IPS-18c (cell line): ENCODE measurements around the gene ESRRG.

Source experiments
- H3K4me3 ChIP-seq: 2 replicates; pipeline ENCODE4 v1.7.0; 2013; ENCODE audit warnings: low read depth, mild to moderate bottlenecking, low read length, moderate library complexity; ENCODE audit not compliant: insufficient read depth
- H3K9me3 ChIP-seq: one replicate; pipeline ENCODE4 v1.6.1; 2013; ENCODE audit warnings: mild to moderate bottlenecking, low read length, moderate library complexity; ENCODE audit not compliant: control insufficient read depth, insufficient read depth

Gene ESRRG

GRCh38 chr1:216723274-216723780, at the start of gene ESRRG:
TSS of gene ESRRG (minus strand) at chr1:216723429. CDS start at chr1:216723299, 130 bp downstream.
- Histone ChIP-seq H3K4me3 (peak within 1 kb of the TSS; percentile 70), H3K9me3 (no peaks in the 10 kb centered on the region)

GRCh38 chr1:216771922-216772321, 48.7 kb upstream of the ESRRG start:
- Histone ChIP-seq H3K9me3 (no peaks in the 10 kb centered on the region), H3K4me3 (no peak overlapping the region)

- no peaks in the 10 kb centered on the region for H3K9me3 ChIP-seq
- no peak overlapping the region for H3K4me3 ChIP-seq
Measured at GRCh38 chr1:216766633-216767327, 43.6 kb upstream of the ESRRG start.

- Histone ChIP-seq H3K4me3 (no peak overlapping the region), H3K9me3 (no peaks in the 10 kb centered on the region)
Measured at GRCh38 chr1:216765346-216766300, 42.4 kb upstream of the ESRRG start.

GRCh38 chr1:216758161-216758560, 34.9 kb upstream of the ESRRG start:
- Histone ChIP-seq H3K9me3 (no peaks in the 10 kb centered on the region), H3K4me3 (no peak overlapping the region)

- no peak overlapping the region for H3K4me3 ChIP-seq
- no peaks in the 10 kb centered on the region for H3K9me3 ChIP-seq
Measured at GRCh38 chr1:216757110-216757509, 33.9 kb upstream of the ESRRG start.

- H3K4me3 ChIP-seq, result no peak overlapping the region
Measured at GRCh38 chr1:216750961-216751360, 27.7 kb upstream of the ESRRG start.

GRCh38 chr1:216750031-216750627, 26.9 kb upstream of the ESRRG start:
- no peaks in the 10 kb centered on the region for H3K9me3 ChIP-seq
- no peak overlapping the region for H3K4me3 ChIP-seq

More at GRCh38 chr1:216750961-216751360, 27.7 kb upstream of the ESRRG start:
- no peaks in the 10 kb centered on the region for H3K9me3 ChIP-seq

- no peaks in the 10 kb centered on the region for H3K9me3 ChIP-seq
Measured at GRCh38 chr1:216749232-216749631, 26.0 kb upstream of the ESRRG start.

GRCh38 chr1:216742625-216743024, 19.4 kb upstream of the ESRRG start:
- Histone ChIP-seq H3K9me3 (no peaks in the 10 kb centered on the region), H3K4me3 (no peak overlapping the region)

More at GRCh38 chr1:216749232-216749631, 26.0 kb upstream of the ESRRG start:
- H3K4me3 ChIP-seq, result no peak overlapping the region

- no peak overlapping the region for H3K4me3 ChIP-seq
- H3K9me3 ChIP-seq, result no peaks in the 10 kb centered on the region
Measured at GRCh38 chr1:216740331-216740730, 17.1 kb upstream of the ESRRG start.

GRCh38 chr1:216739793-216740192, 16.6 kb upstream of the ESRRG start:
- Histone ChIP-seq H3K4me3 (no peak overlapping the region), H3K9me3 (no peaks in the 10 kb centered on the region)

GRCh38 chr1:216732121-216732520, 8.9 kb upstream of the ESRRG start:
- Histone ChIP-seq H3K9me3 (no peaks in the 10 kb centered on the region), H3K4me3 (no peak overlapping the region)

- Histone ChIP-seq H3K9me3 (no peaks in the 10 kb centered on the region), H3K4me3 (no peak overlapping the region)
Measured at GRCh38 chr1:216731562-216731961, 8.3 kb upstream of the ESRRG start.

- H3K4me3 ChIP-seq, result no peak overlapping the region
Measured at GRCh38 chr1:216726435-216726834, 3.2 kb upstream of the ESRRG start.

GRCh38 chr1:216722821-216723220, 408 bp downstream of the ESRRG start:
- peak overlapping the region; percentile 70 for H3K4me3 ChIP-seq
- no peaks in the 10 kb centered on the region for H3K9me3 ChIP-seq

More at GRCh38 chr1:216726435-216726834, 3.2 kb upstream of the ESRRG start:
- H3K9me3 ChIP-seq, result no peaks in the 10 kb centered on the region

GRCh38 chr1:216721863-216722262, 1.4 kb downstream of the ESRRG start:
- H3K9me3 ChIP-seq, result no peaks in the 10 kb centered on the region
- H3K4me3 ChIP-seq, result no peak overlapping the region
